Hepatocyte (in vitro differentiated cells): ENCODE results near the gene NMNAT2. TPM values are rescaled to one million over a fixed set of nuclear protein-coding genes. Genes with fewer than 3 reads are reported as not detected.
"Not testable (repeated sequence)": the region's sequence is repeated elsewhere in the genome, so short reads cannot be mapped to it uniquely, and the experiment has no call there.

Experiments used
- DNase-seq: peaks from one replicate; pipeline ENCODE4 v3.0.0-alpha.2; 2016; ENCODE audit warnings: low spot score
- H2AFZ ChIP-seq: fragments of 200-600 bp; sonication (generic); 2 replicates; pipeline ENCODE4 v1.6.0; 2016; ENCODE audit warnings: antibody characterized with exemption, mild to moderate bottlenecking
- H3K27ac ChIP-seq: fragments of 200-600 bp; sonication (generic); 2 replicates; pipeline ENCODE4 v1.5.1; 2016; ENCODE audit warnings: mild to moderate bottlenecking
- H3K27me3 ChIP-seq: fragments of 200-600 bp; sonication (generic); 2 replicates; pipeline ENCODE4 v1.6.1; 2016
- H3K36me3 ChIP-seq: fragments of 200-600 bp; sonication (generic); replicated peaks from 2 replicates; pipeline ENCODE4 v1.5.1; 2016; ENCODE audit warnings: low read depth; ENCODE audit not compliant: insufficient read depth
- H3K4me1 ChIP-seq: fragments of 200-600 bp; sonication (generic); 2 replicates; pipeline ENCODE4 v1.5.1; 2016; ENCODE audit warnings: mild to moderate bottlenecking, moderate library complexity; ENCODE audit not compliant: insufficient read depth
- H3K4me2 ChIP-seq: fragments of 200-600 bp; sonication (generic); 2 replicates; pipeline ENCODE4 v1.6.0; 2016
- H3K4me3 ChIP-seq: fragments of 200-600 bp; sonication (generic); 2 replicates; pipeline ENCODE4 v1.5.1; 2016; ENCODE audit warnings: mild to moderate bottlenecking
- H3K79me2 ChIP-seq: fragments of 200-600 bp; sonication (generic); 2 replicates; pipeline ENCODE4 v1.6.0; 2017; ENCODE audit warnings: mild to moderate bottlenecking
- H3K9me2 ChIP-seq: fragments of 200-600 bp; sonication (generic); replicated peaks from 2 replicates; pipeline ENCODE4 v1.6.0; 2017; ENCODE audit warnings: mild to moderate bottlenecking; ENCODE audit not compliant: insufficient read depth
- H3K9me3 ChIP-seq: fragments of 200-600 bp; sonication (generic); 2 replicates; pipeline ENCODE4 v1.5.1; 2016; ENCODE audit warnings: low read depth, mild to moderate bottlenecking
- H4K20me1 ChIP-seq: fragments of 200-600 bp; sonication (generic); 2 replicates; pipeline ENCODE4 v1.6.0; 2016; ENCODE audit warnings: mild to moderate bottlenecking; ENCODE audit not compliant: insufficient read depth, poor library complexity, severe bottlenecking
- CTCF ChIP-seq: fragments of 200-600 bp; sonication (generic); IDR thresholded peaks from 2 replicates; pipeline ENCODE4 v1.5.1; 2016; ENCODE audit warnings: antibody characterized with exemption, mild to moderate bottlenecking; ENCODE audit not compliant: poor library complexity
- EZH2 ChIP-seq: fragments of 200-600 bp; sonication (generic); IDR thresholded peaks from 2 replicates; pipeline ENCODE4 v1.6.1; 2016; ENCODE audit warnings: antibody characterized with exemption, mild to moderate bottlenecking, borderline replicate concordance
- EZH2phosphoT487 ChIP-seq: fragments of 200-600 bp; sonication (generic); IDR thresholded peaks from one replicate; pipeline ENCODE4 v1.6.1; 2018; ENCODE audit warnings: antibody characterized with exemption, mild to moderate bottlenecking, low read depth, moderate library complexity; ENCODE audit not compliant: unreplicated experiment, severe bottlenecking
- WGBS: methylation state at CpG from one replicate; pipeline ENCODE4 v1.1.6; 2016; ENCODE audit warnings: low lambda C conversion rate; ENCODE audit errors: missing lambda C conversion rate; 5-methylcytosine and 5-hydroxymethylcytosine counted together
- polyA plus RNA-seq: library from polyadenylated mRNA; unstranded; fragments of >200 nt; fragmentation: Nextera tagmentation; extraction: Ambion mirVana; gene quantifications from 2 replicates; pipeline ENCODE4 v1.2.1, GENCODE V29; 2016
- total RNA-seq: library from RNA; depleted of rRNA; stranded (reverse); fragments of >200 nt; gene quantifications from 2 replicates; pipeline ENCODE4 v1.2.3, GENCODE V29; 2014

NMNAT2 gene
- total and polyA plus RNA-seq, 2 experiments from 2014 or later, result 0.66 to 1.00 TPM

- Histone ChIP-seq H3K4me3 (no peak overlapping the region), H3K27me3 (no peaks in the 10 kb centered on the region), H3K4me1 (no peaks in the 10 kb centered on the region), H3K27ac (no peak overlapping the region), H3K79me2 (no peaks in the 10 kb centered on the region), H2AFZ (no peak overlapping the region), H3K9me3 (no peaks in the 10 kb centered on the region), H3K9me2 (no peaks in the 10 kb centered on the region), H3K36me3 (no peaks in the 10 kb centered on the region), H4K20me1 (no peaks in the 10 kb centered on the region), H3K4me2 (no peak overlapping the region)
- no peak for DNase-seq
- WGBS, result 100% methylated on average over 1 of the region's 1 CpG
- no peak for TF ChIP-seq EZH2phosphoT487
- no peak for TF ChIP-seq EZH2
- no peak for TF ChIP-seq CTCF
These were observed 10.2 kb downstream of the NMNAT2 start for GRCh38 chr1:183407961-183408360.

- DNase-seq, result no peak
- TF ChIP-seq EZH2phosphoT487, result no peak
- no peak for TF ChIP-seq EZH2
- no peak for TF ChIP-seq CTCF
- 92% methylated on average over 2 of the region's 2 CpGs for WGBS
These were observed 10.7 kb downstream of the NMNAT2 start for GRCh38 chr1:183407474-183407873.

GRCh38 chr1:183404476-183404875 lies 13.7 kb downstream of the NMNAT2 start:
- no peak for DNase-seq
- no peaks in the 10 kb centered on the region for H3K9me2 ChIP-seq
- no peak overlapping the region for H3K4me3 ChIP-seq
- no peaks in the 10 kb centered on the region for H4K20me1 ChIP-seq
- 80% methylated on average over 2 of the region's 2 CpGs for WGBS
- H3K4me2 ChIP-seq, result no peak overlapping the region
- H3K4me1 ChIP-seq, result no peaks in the 10 kb centered on the region
- no peaks in the 10 kb centered on the region for H3K9me3 ChIP-seq
- no peaks in the 10 kb centered on the region for H3K36me3 ChIP-seq
- H2AFZ ChIP-seq, result no peak overlapping the region
- no peaks in the 10 kb centered on the region for H3K27me3 ChIP-seq
- TF ChIP-seq EZH2phosphoT487, result no peak
- TF ChIP-seq CTCF, result no peak
- TF ChIP-seq EZH2, result no peak
- H3K79me2 ChIP-seq, result no peaks in the 10 kb centered on the region
- no peak overlapping the region for H3K27ac ChIP-seq

More at GRCh38 chr1:183407474-183407873, 10.7 kb downstream of the NMNAT2 start:
- Histone ChIP-seq H3K4me1 (no peaks in the 10 kb centered on the region), H3K36me3 (no peaks in the 10 kb centered on the region), H3K27me3 (no peaks in the 10 kb centered on the region), H4K20me1 (no peaks in the 10 kb centered on the region), H3K79me2 (no peaks in the 10 kb centered on the region), H3K9me2 (no peaks in the 10 kb centered on the region), H2AFZ (no peak overlapping the region), H3K4me3 (no peak overlapping the region), H3K27ac (no peak overlapping the region), H3K4me2 (no peak overlapping the region), H3K9me3 (no peaks in the 10 kb centered on the region)

- Histone ChIP-seq H3K4me3 (no peak overlapping the region), H3K27ac (no peak overlapping the region), H4K20me1 (no peaks in the 10 kb centered on the region), H3K4me1 (no peaks in the 10 kb centered on the region), H3K9me2 (no peaks in the 10 kb centered on the region), H3K79me2 (no peaks in the 10 kb centered on the region), H3K36me3 (no peaks in the 10 kb centered on the region), H3K4me2 (no peak overlapping the region), H2AFZ (no peak overlapping the region), H3K27me3 (no peaks in the 10 kb centered on the region), H3K9me3 (no peaks in the 10 kb centered on the region)
- whole genome bisulfite sequencing, result 67% methylated on average over 3 of the region's 3 CpGs
- no peak for DNase-seq
- TF ChIP-seq CTCF (no peak), EZH2phosphoT487 (no peak), EZH2 (no peak)
These were observed 14.7 kb downstream of the NMNAT2 start for GRCh38 chr1:183403498-183403897.

GRCh38 chr1:183401565-183401964 lies 16.6 kb downstream of the NMNAT2 start:
- not testable (repeated sequence) for H3K9me2 ChIP-seq, H3K27me3 ChIP-seq, DNase-seq, H3K9me3 ChIP-seq, H3K79me2 ChIP-seq, H3K4me3 ChIP-seq, H2AFZ ChIP-seq, H3K4me2 ChIP-seq, H3K27ac ChIP-seq, H4K20me1 ChIP-seq, H3K36me3 ChIP-seq, H3K4me1 ChIP-seq
- 84% methylated on average over 1 of the region's 1 CpG for WGBS
